ENCODE results near the gene EFNA1.
A peak's percentile ranks its signal among the peaks of the same experiment; 100 is the strongest.

EFNA1 gene

GRCh38 chr1:155134322-155134721 lies 6.6 kb downstream of the EFNA1 start:
- DNase-seq (ENCODE audit: low read depth, low spot score), result no peak
- H3K9me3 ChIP-seq (ENCODE audit: insufficient read depth, low read length), result no peaks in the 10 kb centered on the region
- H3K4me3 ChIP-seq (ENCODE audit: insufficient read length, low read depth), result peak overlapping the region; percentile 64
- H3K36me3 ChIP-seq (ENCODE audit: insufficient read depth, insufficient read length, low read length), result peaks cover 50% of the 10 kb centered on the region
- peaks cover 13% of the 10 kb centered on the region for H3K27me3 ChIP-seq (ENCODE audit: insufficient read depth, insufficient read length)
- TF ChIP-seq ZNF274 (IDR thresholded peaks at IDR 0.05; ENCODE audit: low read depth, low read length) (no peak), SUZ12 (IDR thresholded peaks at IDR 0.05; ENCODE audit: extremely low read depth, insufficient read depth, insufficient read length) (no peak), YY1 (IDR thresholded peaks at IDR 0.05; ENCODE audit: insufficient read depth, insufficient read length) (no peak)
- peak overlapping the region; percentile 92 for H3K9ac ChIP-seq (ENCODE audit: insufficient read length, low read depth)
- H3K4me1 ChIP-seq (ENCODE audit: insufficient read depth, insufficient read length), result peaks cover 25% of the 10 kb centered on the region

GRCh38 chr1:155134880-155135414 lies 7.3 kb downstream of the EFNA1 start:
- H3K9me3 ChIP-seq (ENCODE audit: insufficient read depth, low read length), result no peaks in the 10 kb centered on the region
- H3K36me3 ChIP-seq (ENCODE audit: insufficient read depth, insufficient read length, low read length), result peaks cover 50% of the 10 kb centered on the region
- peak overlapping the region; percentile 92 for H3K9ac ChIP-seq (ENCODE audit: insufficient read length, low read depth)
- H3K4me3 ChIP-seq (ENCODE audit: insufficient read length, low read depth), result peak overlapping the region; percentile 64
- H3K27me3 ChIP-seq (ENCODE audit: insufficient read depth, insufficient read length), result peaks cover 8% of the 10 kb centered on the region
- no peak for DNase-seq (ENCODE audit: low read depth, low spot score)
- H3K4me1 ChIP-seq (ENCODE audit: insufficient read depth, insufficient read length), result peaks cover 18% of the 10 kb centered on the region
- TF ChIP-seq SUZ12 (IDR thresholded peaks at IDR 0.05; ENCODE audit: extremely low read depth, insufficient read depth, insufficient read length) (no peak), YY1 (IDR thresholded peaks at IDR 0.05; ENCODE audit: insufficient read depth, insufficient read length) (no peak), ZNF274 (IDR thresholded peaks at IDR 0.05; ENCODE audit: low read depth, low read length) (no peak)

- H3K27me3 ChIP-seq (ENCODE audit: insufficient read depth, insufficient read length), result peaks cover 8% of the 10 kb centered on the region
- TF ChIP-seq ZNF274 (IDR thresholded peaks at IDR 0.05; ENCODE audit: low read depth, low read length), result no peak
- no peak for TF ChIP-seq SUZ12 (IDR thresholded peaks at IDR 0.05; ENCODE audit: extremely low read depth, insufficient read depth, insufficient read length)
- TF ChIP-seq YY1 (IDR thresholded peaks at IDR 0.05; ENCODE audit: insufficient read depth, insufficient read length), result no peak
- peak within 1 kb of the TSS; percentile 92 for H3K9ac ChIP-seq (ENCODE audit: insufficient read length, low read depth)
- peaks cover 50% of the 10 kb centered on the region for H3K36me3 ChIP-seq (ENCODE audit: insufficient read depth, insufficient read length, low read length)
- peaks cover 17% of the 10 kb centered on the region for H3K4me1 ChIP-seq (ENCODE audit: insufficient read depth, insufficient read length)
- peak within 1 kb of the TSS; percentile 64 for H3K4me3 ChIP-seq (ENCODE audit: insufficient read length, low read depth)
- no peaks in the 10 kb centered on the region for H3K9me3 ChIP-seq (ENCODE audit: insufficient read depth, low read length)
- peak; percentile 97 for DNase-seq (ENCODE audit: low read depth, low spot score)
Measured at GRCh38 chr1:155135415-155136028, 7.8 kb downstream of the EFNA1 start, which contains the start of gene SLC50A1. TSS of gene SLC50A1 (plus strand) at chr1:155135852. CDS start at chr1:155135912, 60 bp downstream.

GRCh38 chr1:155136748-155137147 lies 9.1 kb downstream of the EFNA1 start:
- peaks cover 11% of the 10 kb centered on the region for H3K4me1 ChIP-seq (ENCODE audit: insufficient read depth, insufficient read length)
- H3K4me3 ChIP-seq (ENCODE audit: insufficient read length, low read depth), result peak overlapping the region; percentile 38
- TF ChIP-seq SUZ12 (IDR thresholded peaks at IDR 0.05; ENCODE audit: extremely low read depth, insufficient read depth, insufficient read length) (no peak), ZNF274 (IDR thresholded peaks at IDR 0.05; ENCODE audit: low read depth, low read length) (no peak), YY1 (IDR thresholded peaks at IDR 0.05; ENCODE audit: insufficient read depth, insufficient read length) (no peak)
- no peaks in the 10 kb centered on the region for H3K9me3 ChIP-seq (ENCODE audit: insufficient read depth, low read length)
- peaks cover 7% of the 10 kb centered on the region for H3K27me3 ChIP-seq (ENCODE audit: insufficient read depth, insufficient read length)
- peak overlapping the region; percentile 72 for H3K9ac ChIP-seq (ENCODE audit: insufficient read length, low read depth)
- H3K36me3 ChIP-seq (ENCODE audit: insufficient read depth, insufficient read length, low read length), result peaks cover 40% of the 10 kb centered on the region
- DNase-seq (ENCODE audit: low read depth, low spot score), result no peak

GRCh38 chr1:155137154-155137949 lies 9.7 kb downstream of the EFNA1 start:
- peaks cover 36% of the 10 kb centered on the region for H3K36me3 ChIP-seq (ENCODE audit: insufficient read depth, insufficient read length, low read length)
- no peak for DNase-seq (ENCODE audit: low read depth, low spot score)
- no peaks in the 10 kb centered on the region for H3K9me3 ChIP-seq (ENCODE audit: insufficient read depth, low read length)
- H3K9ac ChIP-seq (ENCODE audit: insufficient read length, low read depth), result peak overlapping the region; percentile 72
- H3K27me3 ChIP-seq (ENCODE audit: insufficient read depth, insufficient read length), result peaks cover 7% of the 10 kb centered on the region
- H3K4me3 ChIP-seq (ENCODE audit: insufficient read length, low read depth), result peak overlapping the region; percentile 38
- peaks cover 11% of the 10 kb centered on the region for H3K4me1 ChIP-seq (ENCODE audit: insufficient read depth, insufficient read length)
- no peak for TF ChIP-seq SUZ12 (IDR thresholded peaks at IDR 0.05; ENCODE audit: extremely low read depth, insufficient read depth, insufficient read length)
- TF ChIP-seq YY1 (IDR thresholded peaks at IDR 0.05; ENCODE audit: insufficient read depth, insufficient read length), result no peak
- TF ChIP-seq ZNF274 (IDR thresholded peaks at IDR 0.05; ENCODE audit: low read depth, low read length), result no peak

- no peak for DNase-seq (ENCODE audit: low read depth, low spot score)
- peaks cover 21% of the 10 kb centered on the region for H3K36me3 ChIP-seq (ENCODE audit: insufficient read depth, insufficient read length, low read length)
- TF ChIP-seq YY1 (IDR thresholded peaks at IDR 0.05; ENCODE audit: insufficient read depth, insufficient read length) (no peak), ZNF274 (IDR thresholded peaks at IDR 0.05; ENCODE audit: low read depth, low read length) (no peak), SUZ12 (IDR thresholded peaks at IDR 0.05; ENCODE audit: extremely low read depth, insufficient read depth, insufficient read length) (no peak)
Measured at GRCh38 chr1:155139895-155140629, 12.4 kb downstream of the EFNA1 start, which contains the start of gene DPM3. TSS of gene DPM3 (minus strand) at chr1:155140531. CDS start at chr1:155140240, 291 bp downstream.

More at GRCh38 chr1:155139895-155140629, 12.4 kb downstream of the EFNA1 start, which contains the start of gene DPM3:
- Histone ChIP-seq H3K4me3 (ENCODE audit: insufficient read length, low read depth) (peak within 1 kb of the TSS; percentile 97), H3K4me1 (ENCODE audit: insufficient read depth, insufficient read length) (peaks cover 9% of the 10 kb centered on the region), H3K9me3 (ENCODE audit: insufficient read depth, low read length) (no peaks in the 10 kb centered on the region), H3K9ac (ENCODE audit: insufficient read length, low read depth) (peak within 1 kb of the TSS; percentile 99), H3K27me3 (ENCODE audit: insufficient read depth, insufficient read length) (peaks cover 7% of the 10 kb centered on the region)
